SK-N-SH (cell line): ENCODE data around the gene PBXIP1. TPM values are rescaled to one million over a fixed set of nuclear protein-coding genes. Genes with fewer than 3 reads are reported as not detected.

ENCODE experiments used
- CTCF ChIA-PET: fragments of 300-600, 350-600 bp; formaldehyde crosslinking; extraction: SDS; loops from one replicate; lab custom pipeline; 2021; lab: Yijun Ruan, JAX
- POLR2A ChIA-PET: fragments of 350-600 bp; sonication (Branson Sonifier 250); formaldehyde crosslinking; extraction: SDS; loops from one replicate; lab custom pipeline; 2020; ENCODE audit warnings: antibody characterized with exemption, inconsistent platforms; lab: Yijun Ruan, JAX
- DNase-seq: peaks from one replicate; pipeline ENCODE4 v3.0.0; 2012
- H2AFZ ChIP-seq: fragments of 200-600 bp; sonication (generic); 2 replicates; pipeline ENCODE4 v1.8.1; 2016; ENCODE audit warnings: antibody characterized with exemption, mild to moderate bottlenecking, low read depth
- H3F3A ChIP-seq: fragments of 200-600 bp; sonication (generic); replicated peaks from 2 replicates; pipeline ENCODE3; 2016; ENCODE audit warnings: antibody characterized with exemption, mild to moderate bottlenecking; ENCODE audit not compliant: insufficient read depth
- H3K27ac ChIP-seq, 2 experiments: fragments of 200-500 bp in 1 of 2; fragments of 200-600 bp in 1 of 2; sonication (Bioruptor generic) in 1 of 2; sonication (generic), shearing (Covaris generic) in 1 of 2; 2 replicates each; pipeline versions ENCODE4 v1.5.1 to v1.6.1; 2014 to 2016; ENCODE audit warnings: low read depth in 2 of 2, inconsistent platforms in 1 of 2, low read length in 1 of 2, mild to moderate bottlenecking in 1 of 2, mixed read lengths in 1 of 2
- H3K27me3 ChIP-seq: fragments of 200-600 bp; sonication (generic), shearing (Covaris generic); 2 replicates; pipeline ENCODE4 v1.6.1; 2016; ENCODE audit warnings: mixed run types; ENCODE audit not compliant: insufficient read depth
- H3K36me3 ChIP-seq, 2 experiments: fragments of 200-500 bp in 1 of 2; fragments of 200-600 bp in 1 of 2; sonication (Bioruptor generic) in 1 of 2; sonication (generic) in 1 of 2; replicated peaks in 1 of 2; 2 replicates each; pipeline versions ENCODE3 to v1.5.1; 2014 to 2016; ENCODE audit warnings: low read length in 1 of 2, mild to moderate bottlenecking in 1 of 2; ENCODE audit not compliant: insufficient read depth in 2 of 2, control insufficient read depth in 1 of 2
- H3K4me1 ChIP-seq, 2 experiments: fragments of 200-500 bp in 1 of 2; fragments of 200-600 bp in 1 of 2; sonication (Bioruptor generic) in 1 of 2; sonication (generic), shearing (Covaris generic) in 1 of 2; 2 replicates each; pipeline versions ENCODE4 v1.5.1 to v1.6.1; 2014 to 2016; ENCODE audit warnings: low read depth in 1 of 2, low read length in 1 of 2, mixed run types in 1 of 2; ENCODE audit not compliant: insufficient read depth in 2 of 2, control insufficient read depth in 1 of 2
- H3K4me2 ChIP-seq: fragments of 200-600 bp; sonication (generic), shearing (Covaris generic); 2 replicates; pipeline ENCODE4 v1.6.1; 2017; ENCODE audit warnings: mixed run types
- H3K4me3 ChIP-seq, 2 experiments: fragments of 200-500 bp in 1 of 2; fragments of 200-600 bp in 1 of 2; sonication (Bioruptor generic) in 1 of 2; sonication (generic), shearing (Covaris generic) in 1 of 2; 2 replicates each; pipeline versions ENCODE4 v1.5.1 to v1.8.1; 2014 to 2016; ENCODE audit warnings: low read depth in 2 of 2, inconsistent platforms in 1 of 2, low read length in 1 of 2, mild to moderate bottlenecking in 1 of 2, mixed read lengths in 1 of 2, moderate library complexity in 1 of 2
- H3K79me2 ChIP-seq: fragments of 200-600 bp; sonication (generic); 2 replicates; pipeline ENCODE4 v1.8.1; 2017; ENCODE audit warnings: mild to moderate bottlenecking; ENCODE audit not compliant: insufficient read depth
- H3K9ac ChIP-seq: fragments of 200-600 bp; sonication (generic); 2 replicates; pipeline ENCODE4 v1.6.1; 2017; ENCODE audit warnings: mixed run types
- H3K9me2 ChIP-seq: fragments of 200-600 bp; sonication (generic); 2 replicates; pipeline ENCODE4 v1.6.1; 2017; ENCODE audit warnings: mixed run types
- H3K9me3 ChIP-seq: fragments of 200-600 bp; sonication (generic); 2 replicates; pipeline ENCODE4 v1.6.1; 2017; ENCODE audit warnings: mixed run types, mild to moderate bottlenecking, moderate library complexity
- H4K20me1 ChIP-seq: fragments of 200-600 bp; sonication (generic); 2 replicates; pipeline ENCODE4 v1.6.1; 2017; ENCODE audit warnings: mild to moderate bottlenecking, mixed run types; ENCODE audit not compliant: insufficient read depth
- CHD2 ChIP-seq: fragments of 150-350 bp; IDR thresholded peaks from 2 replicates; pipeline ENCODE4 v1.6.1; 2018; ENCODE audit warnings: low read length; ENCODE audit not compliant: partially characterized antibody
- ELF1 ChIP-seq: IDR thresholded peaks from 2 replicates; pipeline ENCODE4 v1.4.0; 2012
- FOSL2 ChIP-seq: IDR thresholded peaks from 2 replicates; pipeline ENCODE4 v1.4.0; 2012; ENCODE audit warnings: low read depth, mild to moderate bottlenecking, moderate library complexity, borderline replicate concordance
- GATA2 ChIP-seq: sonication (generic); formaldehyde crosslinking; IDR thresholded peaks from 2 replicates; pipeline ENCODE4 v1.5.0; 2020; ENCODE audit warnings: mild to moderate bottlenecking, missing genetic modification reagents
- JUND ChIP-seq: IDR thresholded peaks from 2 replicates; pipeline ENCODE4 v1.4.0; 2012
- MXI1 ChIP-seq: IDR thresholded peaks from 2 replicates; pipeline ENCODE4 v1.6.1; 2012; ENCODE audit warnings: mild to moderate bottlenecking, low read depth, low read length, improper control_type of control experiment
- NFIC ChIP-seq: IDR thresholded peaks from 2 replicates; pipeline ENCODE4 v1.4.0; 2012; ENCODE audit warnings: borderline replicate concordance
- NRF1 ChIP-seq: IDR thresholded peaks from 2 replicates; pipeline ENCODE4 v1.6.1; 2012; ENCODE audit warnings: low read depth, mild to moderate bottlenecking, low read length
- RAD21 ChIP-seq: IDR thresholded peaks from 2 replicates; pipeline ENCODE4 v1.6.1; 2012; ENCODE audit warnings: mild to moderate bottlenecking, low read length
- SIN3A ChIP-seq: IDR thresholded peaks from 2 replicates; pipeline ENCODE4 v1.6.1; 2012; ENCODE audit warnings: low read depth, mild to moderate bottlenecking, low read length, moderate library complexity, borderline replicate concordance
- SMC3 ChIP-seq: IDR thresholded peaks from 2 replicates; pipeline ENCODE4 v1.6.1; 2012; ENCODE audit warnings: low read depth, low read length, improper control_type of control experiment
- TCF12 ChIP-seq: IDR thresholded peaks from 2 replicates; pipeline ENCODE4 v1.4.0; 2012
- YY1 ChIP-seq: IDR thresholded peaks from 2 replicates; pipeline ENCODE4 v1.4.0; 2012; ENCODE audit warnings: low read depth, mild to moderate bottlenecking
- WGBS: methylation state at CpG from one replicate; pipeline ENCODE4 v1.1.6; 2017; ENCODE audit warnings: low lambda C conversion rate; 5-methylcytosine and 5-hydroxymethylcytosine counted together
- polyA plus RNA-seq, 3 experiments: library from polyadenylated mRNA; depleted of rRNA; stranded (reverse); fragments of >200 nt; gene quantifications; 2 replicates each; pipeline ENCODE4 v1.2.3, GENCODE V29; 2012
- TF ChIP-seq, protein P1 (sequence below): IDR thresholded peaks from 2 replicates; pipeline ENCODE4 v1.4.0; 2012; ENCODE audit warnings: low read depth, borderline replicate concordance
- TF ChIP-seq, protein P2 (sequence below): fragments of 200-600 bp; sonication (generic); IDR thresholded peaks from 2 replicates; pipeline ENCODE4 v1.6.1; 2017; ENCODE audit warnings: antibody characterized with exemption, mild to moderate bottlenecking, moderate library complexity
- TF ChIP-seq, protein P3 (sequence below): IDR thresholded peaks from 2 replicates; pipeline ENCODE4; 2012
- TF ChIP-seq, protein P4 (sequence below): IDR thresholded peaks from 2 replicates; pipeline ENCODE4 v1.4.0; 2012; ENCODE audit warnings: low read depth
- TF ChIP-seq, protein P5 (sequence below): fragments of 150-350 bp; IDR thresholded peaks from 2 replicates; pipeline ENCODE4 v1.6.1; 2016; ENCODE audit warnings: mild to moderate bottlenecking, low read depth, low read length
- TF ChIP-seq, protein P6 (sequence below): IDR thresholded peaks from 2 replicates; pipeline ENCODE4 v1.6.1; 2012; ENCODE audit warnings: mild to moderate bottlenecking, low read depth, low read length, moderate library complexity
- TF ChIP-seq, protein P7 (sequence below): fragments of 150-350 bp; IDR thresholded peaks from 2 replicates; pipeline ENCODE4 v1.6.1; 2017; ENCODE audit warnings: antibody characterized with exemption, low read length, low read depth, borderline replicate concordance

Gene PBXIP1
- polyA plus RNA-seq, 1 of the 3 experiments (the other 2 are of a cell fraction) = 55.9 TPM

DNA sequence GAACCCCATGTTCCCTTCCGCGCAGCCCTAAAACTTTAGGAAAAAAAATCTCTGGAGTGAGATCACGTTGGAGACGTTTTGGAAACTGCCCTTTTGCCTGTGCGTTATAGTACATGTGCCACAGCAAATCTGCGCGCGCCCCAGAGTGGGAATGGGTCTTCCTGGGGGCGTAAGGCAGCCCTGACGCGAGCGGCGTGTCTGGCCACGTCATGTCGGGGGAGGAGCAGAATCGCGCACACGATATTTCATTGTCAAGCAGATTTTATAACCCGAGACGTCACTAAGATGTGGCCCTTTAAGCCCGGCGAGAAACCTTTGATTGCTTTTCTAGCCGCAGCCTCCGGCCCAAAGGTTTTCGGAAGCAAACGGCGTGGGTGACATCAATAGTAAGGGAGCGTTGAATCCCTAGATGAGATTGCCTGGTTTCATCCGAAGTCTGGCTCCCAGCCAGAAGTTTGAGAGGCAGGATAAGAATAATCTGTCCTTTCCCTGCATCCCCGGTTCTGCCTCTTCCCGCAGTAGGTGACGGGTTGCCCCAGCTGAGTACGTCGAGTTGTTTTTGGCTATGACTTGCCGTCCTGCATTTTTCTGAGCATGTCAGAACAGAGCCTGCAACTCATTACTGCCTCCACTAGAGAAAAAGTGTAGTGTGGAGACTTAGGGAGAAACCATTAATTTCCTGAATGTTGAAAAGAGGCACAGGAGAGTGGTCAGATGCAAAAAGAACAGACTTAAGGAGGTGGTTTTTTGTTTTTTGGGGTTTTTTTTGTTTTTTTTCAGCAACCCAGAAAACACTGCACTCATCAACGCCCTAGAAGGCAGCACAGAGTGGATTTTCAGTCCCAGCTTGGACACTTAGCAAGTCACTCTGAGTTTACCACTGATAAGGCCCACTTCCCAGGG lies 18.6 kb downstream of the PBXIP1 start:
- peak; percentile 90 for DNase-seq
- H3K4me2 ChIP-seq = peak overlapping the region; percentile 94
- 1% methylated on average over 35 of the region's 36 CpGs for WGBS
- H3K9me3 ChIP-seq = no peaks in the 10 kb centered on the region
- H2AFZ ChIP-seq = peak overlapping the region; percentile 94
- no peaks in the 10 kb centered on the region for H3K36me3 ChIP-seq
- POLR2A ChIA-PET = interaction anchor here (0.5 to 2.1 kb wide), 4 partner anchors 24 to 268 kb away, joined by 3 to 5 read pairs (median 3); partner anchors contain the start of gene PYGO2
- H3K4me1 ChIP-seq = peaks cover 20 to 35% of the 10 kb centered on the region in 2 experiments; a peak in 3 of 4 replicates
- H4K20me1 ChIP-seq = no peaks in the 10 kb centered on the region
- H3K27me3 ChIP-seq = no peaks in the 10 kb centered on the region
- H3F3A ChIP-seq = peaks cover 12% of the 10 kb centered on the region
- H3K79me2 ChIP-seq = peaks cover 12% of the 10 kb centered on the region; the same call in 1 of the 2 replicates
- peak overlapping the region; percentile 90 for H3K9ac ChIP-seq
- H3K4me3 ChIP-seq = peak overlapping the region; percentile 63 to 77
- CTCF ChIA-PET = interaction anchor here (0.7 to 6.6 kb wide), 23 partner anchors 7 to 458 kb away, joined by 3 to 34 read pairs (median 4); partner anchors contain the start of genes ADAM15 and PYGO2
- no peaks in the 10 kb centered on the region for H3K9me2 ChIP-seq
- H3K27ac ChIP-seq = peak overlapping the region; percentile 94 to 95
- TF ChIP-seq SIN3A (peak; percentile 49; the same call in 1 of the 2 replicates), SMC3 (no peak), NRF1 (no peak), RAD21 (no peak), TCF12 (no peak), MXI1 (peak; percentile 54; the same call in 1 of the 2 replicates), GATA2 (CRISPR knock-in tag) (no peak), CHD2 (peak; percentile 86), YY1 (no peak), FOSL2 (no peak), JUND (no peak), NFIC (peak; percentile 82), ELF1 (no peak)
- TF ChIP-seq, protein P1, sequence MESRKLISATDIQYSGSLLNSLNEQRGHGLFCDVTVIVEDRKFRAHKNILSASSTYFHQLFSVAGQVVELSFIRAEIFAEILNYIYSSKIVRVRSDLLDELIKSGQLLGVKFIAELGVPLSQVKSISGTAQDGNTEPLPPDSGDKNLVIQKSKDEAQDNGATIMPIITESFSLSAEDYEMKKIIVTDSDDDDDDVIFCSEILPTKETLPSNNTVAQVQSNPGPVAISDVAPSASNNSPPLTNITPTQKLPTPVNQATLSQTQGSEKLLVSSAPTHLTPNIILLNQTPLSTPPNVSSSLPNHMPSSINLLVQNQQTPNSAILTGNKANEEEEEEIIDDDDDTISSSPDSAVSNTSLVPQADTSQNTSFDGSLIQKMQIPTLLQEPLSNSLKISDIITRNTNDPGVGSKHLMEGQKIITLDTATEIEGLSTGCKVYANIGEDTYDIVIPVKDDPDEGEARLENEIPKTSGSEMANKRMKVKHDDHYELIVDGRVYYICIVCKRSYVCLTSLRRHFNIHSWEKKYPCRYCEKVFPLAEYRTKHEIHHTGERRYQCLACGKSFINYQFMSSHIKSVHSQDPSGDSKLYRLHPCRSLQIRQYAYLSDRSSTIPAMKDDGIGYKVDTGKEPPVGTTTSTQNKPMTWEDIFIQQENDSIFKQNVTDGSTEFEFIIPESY = no peak
- TF ChIP-seq, protein P2, sequence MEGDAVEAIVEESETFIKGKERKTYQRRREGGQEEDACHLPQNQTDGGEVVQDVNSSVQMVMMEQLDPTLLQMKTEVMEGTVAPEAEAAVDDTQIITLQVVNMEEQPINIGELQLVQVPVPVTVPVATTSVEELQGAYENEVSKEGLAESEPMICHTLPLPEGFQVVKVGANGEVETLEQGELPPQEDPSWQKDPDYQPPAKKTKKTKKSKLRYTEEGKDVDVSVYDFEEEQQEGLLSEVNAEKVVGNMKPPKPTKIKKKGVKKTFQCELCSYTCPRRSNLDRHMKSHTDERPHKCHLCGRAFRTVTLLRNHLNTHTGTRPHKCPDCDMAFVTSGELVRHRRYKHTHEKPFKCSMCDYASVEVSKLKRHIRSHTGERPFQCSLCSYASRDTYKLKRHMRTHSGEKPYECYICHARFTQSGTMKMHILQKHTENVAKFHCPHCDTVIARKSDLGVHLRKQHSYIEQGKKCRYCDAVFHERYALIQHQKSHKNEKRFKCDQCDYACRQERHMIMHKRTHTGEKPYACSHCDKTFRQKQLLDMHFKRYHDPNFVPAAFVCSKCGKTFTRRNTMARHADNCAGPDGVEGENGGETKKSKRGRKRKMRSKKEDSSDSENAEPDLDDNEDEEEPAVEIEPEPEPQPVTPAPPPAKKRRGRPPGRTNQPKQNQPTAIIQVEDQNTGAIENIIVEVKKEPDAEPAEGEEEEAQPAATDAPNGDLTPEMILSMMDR = peak; percentile 37
- TF ChIP-seq, protein P3, sequence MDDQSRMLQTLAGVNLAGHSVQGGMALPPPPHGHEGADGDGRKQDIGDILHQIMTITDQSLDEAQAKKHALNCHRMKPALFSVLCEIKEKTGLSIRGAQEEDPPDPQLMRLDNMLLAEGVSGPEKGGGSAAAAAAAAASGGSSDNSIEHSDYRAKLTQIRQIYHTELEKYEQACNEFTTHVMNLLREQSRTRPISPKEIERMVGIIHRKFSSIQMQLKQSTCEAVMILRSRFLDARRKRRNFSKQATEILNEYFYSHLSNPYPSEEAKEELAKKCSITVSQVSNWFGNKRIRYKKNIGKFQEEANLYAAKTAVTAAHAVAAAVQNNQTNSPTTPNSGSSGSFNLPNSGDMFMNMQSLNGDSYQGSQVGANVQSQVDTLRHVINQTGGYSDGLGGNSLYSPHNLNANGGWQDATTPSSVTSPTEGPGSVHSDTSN = no peak; the same call in 1 of the 2 replicates
- TF ChIP-seq, protein P4, sequence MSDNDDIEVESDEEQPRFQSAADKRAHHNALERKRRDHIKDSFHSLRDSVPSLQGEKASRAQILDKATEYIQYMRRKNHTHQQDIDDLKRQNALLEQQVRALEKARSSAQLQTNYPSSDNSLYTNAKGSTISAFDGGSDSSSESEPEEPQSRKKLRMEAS = no peak; the same call in 1 of the 2 replicates
- TF ChIP-seq, protein P5, sequence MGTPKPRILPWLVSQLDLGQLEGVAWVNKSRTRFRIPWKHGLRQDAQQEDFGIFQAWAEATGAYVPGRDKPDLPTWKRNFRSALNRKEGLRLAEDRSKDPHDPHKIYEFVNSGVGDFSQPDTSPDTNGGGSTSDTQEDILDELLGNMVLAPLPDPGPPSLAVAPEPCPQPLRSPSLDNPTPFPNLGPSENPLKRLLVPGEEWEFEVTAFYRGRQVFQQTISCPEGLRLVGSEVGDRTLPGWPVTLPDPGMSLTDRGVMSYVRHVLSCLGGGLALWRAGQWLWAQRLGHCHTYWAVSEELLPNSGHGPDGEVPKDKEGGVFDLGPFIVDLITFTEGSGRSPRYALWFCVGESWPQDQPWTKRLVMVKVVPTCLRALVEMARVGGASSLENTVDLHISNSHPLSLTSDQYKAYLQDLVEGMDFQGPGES = no peak
- TF ChIP-seq, protein P6, sequence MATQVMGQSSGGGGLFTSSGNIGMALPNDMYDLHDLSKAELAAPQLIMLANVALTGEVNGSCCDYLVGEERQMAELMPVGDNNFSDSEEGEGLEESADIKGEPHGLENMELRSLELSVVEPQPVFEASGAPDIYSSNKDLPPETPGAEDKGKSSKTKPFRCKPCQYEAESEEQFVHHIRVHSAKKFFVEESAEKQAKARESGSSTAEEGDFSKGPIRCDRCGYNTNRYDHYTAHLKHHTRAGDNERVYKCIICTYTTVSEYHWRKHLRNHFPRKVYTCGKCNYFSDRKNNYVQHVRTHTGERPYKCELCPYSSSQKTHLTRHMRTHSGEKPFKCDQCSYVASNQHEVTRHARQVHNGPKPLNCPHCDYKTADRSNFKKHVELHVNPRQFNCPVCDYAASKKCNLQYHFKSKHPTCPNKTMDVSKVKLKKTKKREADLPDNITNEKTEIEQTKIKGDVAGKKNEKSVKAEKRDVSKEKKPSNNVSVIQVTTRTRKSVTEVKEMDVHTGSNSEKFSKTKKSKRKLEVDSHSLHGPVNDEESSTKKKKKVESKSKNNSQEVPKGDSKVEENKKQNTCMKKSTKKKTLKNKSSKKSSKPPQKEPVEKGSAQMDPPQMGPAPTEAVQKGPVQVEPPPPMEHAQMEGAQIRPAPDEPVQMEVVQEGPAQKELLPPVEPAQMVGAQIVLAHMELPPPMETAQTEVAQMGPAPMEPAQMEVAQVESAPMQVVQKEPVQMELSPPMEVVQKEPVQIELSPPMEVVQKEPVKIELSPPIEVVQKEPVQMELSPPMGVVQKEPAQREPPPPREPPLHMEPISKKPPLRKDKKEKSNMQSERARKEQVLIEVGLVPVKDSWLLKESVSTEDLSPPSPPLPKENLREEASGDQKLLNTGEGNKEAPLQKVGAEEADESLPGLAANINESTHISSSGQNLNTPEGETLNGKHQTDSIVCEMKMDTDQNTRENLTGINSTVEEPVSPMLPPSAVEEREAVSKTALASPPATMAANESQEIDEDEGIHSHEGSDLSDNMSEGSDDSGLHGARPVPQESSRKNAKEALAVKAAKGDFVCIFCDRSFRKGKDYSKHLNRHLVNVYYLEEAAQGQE = no peak
- TF ChIP-seq, protein P7, sequence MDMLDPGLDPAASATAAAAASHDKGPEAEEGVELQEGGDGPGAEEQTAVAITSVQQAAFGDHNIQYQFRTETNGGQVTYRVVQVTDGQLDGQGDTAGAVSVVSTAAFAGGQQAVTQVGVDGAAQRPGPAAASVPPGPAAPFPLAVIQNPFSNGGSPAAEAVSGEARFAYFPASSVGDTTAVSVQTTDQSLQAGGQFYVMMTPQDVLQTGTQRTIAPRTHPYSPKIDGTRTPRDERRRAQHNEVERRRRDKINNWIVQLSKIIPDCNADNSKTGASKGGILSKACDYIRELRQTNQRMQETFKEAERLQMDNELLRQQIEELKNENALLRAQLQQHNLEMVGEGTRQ = no peak
